HG02610 (cell line): Measurements from ENCODE around the gene SLC48A1.

Experiments used
- ATAC-seq: cut with Tn5 transposase; IDR thresholded peaks from one replicate; pipeline ENCODE4 v1.9.1; 2021; ENCODE audit warnings: mild to moderate bottlenecking, moderate library complexity; ENCODE audit not compliant: unreplicated experiment

The SLC48A1 gene

GRCh38 chr12:47789712-47790489 lies 16.9 kb downstream of the SLC48A1 start:
- no peak for ATAC-seq

- ATAC-seq: no peak
Measured at GRCh38 chr12:47790676-47791350, 17.8 kb downstream of the SLC48A1 start.

GRCh38 chr12:47791351-47791746 lies 18.3 kb downstream of the SLC48A1 start:
- no peak for ATAC-seq

- no peak for ATAC-seq
Measured at GRCh38 chr12:47791874-47792273, 18.8 kb downstream of the SLC48A1 start.

GRCh38 chr12:47793015-47793681 lies 20.1 kb downstream of the SLC48A1 start:
- no peak for ATAC-seq

- ATAC-seq: no peak
Measured at GRCh38 chr12:47794679-47795078, 21.6 kb downstream of the SLC48A1 start.

GRCh38 chr12:47795121-47795813 lies 22.2 kb downstream of the SLC48A1 start:
- no peak for ATAC-seq

GRCh38 chr12:47795814-47796411 lies 22.9 kb downstream of the SLC48A1 start:
- ATAC-seq: no peak

GRCh38 chr12:47797441-47797840 lies 24.4 kb downstream of the SLC48A1 start:
- ATAC-seq: no peak

- no peak for ATAC-seq
Measured at GRCh38 chr12:47798382-47798948, 25.4 kb downstream of the SLC48A1 start.

- no peak for ATAC-seq
Measured at GRCh38 chr12:47799357-47799955, 26.4 kb downstream of the SLC48A1 start.

GRCh38 chr12:47800582-47800981 lies 27.5 kb downstream of the SLC48A1 start:
- no peak for ATAC-seq

- ATAC-seq: no peak
Measured at GRCh38 chr12:47801170-47801903, 28.3 kb downstream of the SLC48A1 start.

- no peak for ATAC-seq
Measured at GRCh38 chr12:47801904-47802246, 28.8 kb downstream of the SLC48A1 start.

GRCh38 chr12:47802312-47802711 lies 29.3 kb downstream of the SLC48A1 start:
- ATAC-seq: no peak

- no peak for ATAC-seq
Measured at GRCh38 chr12:47803191-47803875, 30.3 kb downstream of the SLC48A1 start.

- ATAC-seq: no peak
Measured at GRCh38 chr12:47804171-47804570, 31.1 kb downstream of the SLC48A1 start.

GRCh38 chr12:47805417-47805816 lies 32.4 kb downstream of the SLC48A1 start:
- ATAC-seq: no peak

- ATAC-seq: no peak
Measured at GRCh38 chr12:47807338-47807737, 34.3 kb downstream of the SLC48A1 start.
